Ecto neural progenitor cell (in vitro differentiated cells): ENCODE data around the gene CSTF1.
"Not testable (repeated sequence)": the region's sequence is repeated elsewhere in the genome, so short reads cannot be mapped to it uniquely, and the experiment has no call there.

ENCODE experiments used
- DNase-seq: peaks from one replicate; pipeline ENCODE4 v3.0.0-alpha.2; 2018; ENCODE audit warnings: low spot score

The CSTF1 gene

DNA sequence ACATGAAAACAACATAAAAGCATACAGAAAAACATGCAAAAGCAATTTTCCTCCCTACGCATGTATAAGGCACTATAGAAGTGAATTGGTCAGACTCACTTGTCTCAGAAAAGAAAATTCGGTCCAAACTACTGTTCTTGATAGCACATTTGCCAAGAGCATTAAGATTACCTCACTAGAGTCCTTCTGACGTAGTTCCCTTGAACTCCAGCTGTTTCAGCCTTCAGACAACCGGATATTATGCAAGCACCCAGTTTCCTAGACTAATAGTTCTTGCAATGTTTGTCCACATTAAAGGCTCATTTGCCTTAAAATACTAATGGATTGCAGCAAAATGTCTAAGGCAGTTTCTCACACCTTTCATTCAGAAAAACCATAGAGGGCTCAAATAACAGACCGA, 17.1 kb downstream of the CSTF1 start:
- no peak for DNase-seq

DNA sequence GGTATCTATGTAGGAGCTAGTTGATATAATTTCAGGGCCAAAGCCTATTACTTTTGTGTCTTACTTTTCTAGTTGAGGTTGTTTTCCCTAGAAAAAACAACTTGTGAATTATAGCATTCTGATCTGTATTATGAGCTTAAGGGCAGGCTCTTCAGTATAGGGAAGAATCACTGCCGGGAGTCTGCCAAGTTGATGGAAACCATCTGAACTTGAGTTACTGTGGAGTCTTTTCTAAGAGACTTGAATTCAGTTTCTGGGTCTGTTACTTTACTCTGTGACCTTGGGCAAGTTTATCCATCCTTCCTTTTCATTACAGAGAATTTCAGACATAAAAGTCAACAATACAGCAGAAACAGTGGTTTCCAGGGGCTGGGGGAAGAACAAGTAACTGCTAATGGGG, 17.5 kb downstream of the CSTF1 start:
- no peak for DNase-seq

- not testable (repeated sequence) for DNase-seq
Measured at GRCh38 chr20:56411287-56411686, 18.8 kb downstream of the CSTF1 start.

DNA sequence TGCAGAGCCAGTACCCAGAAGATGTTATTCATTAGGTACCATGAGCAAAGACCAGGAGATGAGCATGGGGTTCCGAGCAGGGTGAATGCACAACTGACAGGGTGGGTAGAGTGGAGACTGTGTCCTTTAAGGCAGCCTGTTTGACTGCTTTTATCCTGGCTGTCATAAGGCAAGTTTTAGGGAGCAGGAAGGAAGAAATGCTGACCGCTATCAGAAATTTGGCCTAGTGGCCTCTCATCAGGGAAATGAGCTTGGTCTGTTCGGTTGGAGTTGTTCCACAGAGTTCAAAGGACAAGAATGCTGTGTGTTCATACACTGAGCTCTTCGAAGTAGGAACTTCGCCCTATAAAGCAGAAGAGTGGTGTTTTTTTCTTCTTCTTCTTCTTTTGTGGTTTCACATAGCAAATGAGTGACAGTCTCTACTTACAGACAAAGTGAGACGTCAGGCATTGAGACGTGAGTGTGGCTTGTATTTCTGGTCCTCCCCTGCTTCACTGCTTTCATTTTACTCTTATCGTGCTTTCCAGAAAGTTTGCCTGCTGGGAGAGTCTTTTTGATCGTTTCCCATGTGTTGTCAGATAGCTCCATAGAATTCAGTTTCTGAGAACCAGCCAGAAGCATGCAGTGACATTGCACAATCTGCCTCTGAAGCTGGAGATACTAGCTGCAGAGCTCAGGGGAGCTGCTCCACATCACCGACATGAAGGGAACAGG, 19.5 kb downstream of the CSTF1 start, which contains the start of gene CASS4:
Gene CASS4, plus strand, starts transcription at position 502 of the 714 bp plus-strand sequence. Its CDS starts 199 bp downstream, at position 701.
- no peak for DNase-seq

GRCh38 chr20:56412473-56412790, 20.0 kb downstream of the CSTF1 start:
- DNase-seq: no peak

GRCh38 chr20:56412949-56413348, 20.5 kb downstream of the CSTF1 start:
- DNase-seq: no peak

GRCh38 chr20:56414842-56415765, 22.7 kb downstream of the CSTF1 start:
- no peak for DNase-seq

DNA sequence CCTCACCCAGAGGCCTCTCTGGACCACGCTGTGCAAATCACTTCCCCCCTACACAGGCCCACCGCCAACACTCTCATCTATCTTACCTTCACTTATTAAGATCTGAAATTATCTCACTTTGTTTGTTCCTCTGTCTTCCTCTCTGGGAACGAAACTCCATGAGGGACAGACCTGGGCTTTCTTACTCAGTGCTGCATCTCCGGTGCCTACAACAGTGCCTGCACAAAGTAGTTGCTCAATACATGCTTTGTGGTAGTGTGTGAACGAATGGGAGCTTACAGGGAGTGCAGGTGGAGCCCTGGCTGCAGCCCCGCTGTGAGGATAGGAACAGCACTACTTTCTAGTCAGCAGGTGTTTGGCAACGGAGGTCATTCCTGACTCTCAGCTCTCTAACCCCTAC, 25.0 kb downstream of the CSTF1 start:
- no peak for DNase-seq

DNA sequence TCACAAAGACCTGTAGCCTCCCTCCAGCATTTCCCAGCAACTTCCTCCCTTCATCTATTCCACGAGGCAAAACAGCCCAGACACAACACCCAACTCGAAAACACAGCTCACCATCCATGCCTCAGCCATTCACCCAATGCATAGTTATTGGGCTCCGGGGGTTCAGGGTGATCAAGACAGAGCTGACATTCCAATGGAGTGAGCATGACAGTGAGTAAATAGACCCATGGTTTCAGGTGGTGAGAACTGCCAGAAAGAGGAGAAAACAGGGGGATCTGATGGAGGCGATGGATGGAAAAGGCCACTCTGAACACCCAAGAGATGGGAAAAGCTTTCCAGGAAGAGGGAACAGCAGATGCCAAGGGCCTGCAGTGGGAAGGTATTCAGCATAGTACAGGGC, 25.5 kb downstream of the CSTF1 start:
- no peak for DNase-seq

GRCh38 chr20:56418385-56418861, 26.0 kb downstream of the CSTF1 start:
- DNase-seq: no peak

DNA sequence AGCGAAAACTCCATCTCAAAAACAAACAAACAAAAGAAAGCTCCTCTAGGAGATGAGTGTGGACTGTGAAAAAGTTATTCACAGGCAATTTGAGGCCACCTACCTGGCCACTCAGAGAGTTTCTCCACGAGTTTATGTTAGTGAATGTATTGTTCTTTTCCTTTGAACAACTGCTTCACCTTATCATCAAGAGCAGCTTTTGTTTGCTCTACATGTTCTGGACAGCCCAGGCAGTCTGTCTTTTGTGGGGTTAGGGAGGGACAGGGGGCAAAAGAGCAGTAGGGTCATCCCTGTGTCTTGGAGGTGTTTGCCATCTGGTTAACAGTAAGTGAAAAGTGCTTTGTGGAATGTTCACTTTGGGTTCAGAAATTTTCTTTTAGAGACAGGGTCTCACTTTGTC, 27.6 kb downstream of the CSTF1 start:
- no peak for DNase-seq

DNA sequence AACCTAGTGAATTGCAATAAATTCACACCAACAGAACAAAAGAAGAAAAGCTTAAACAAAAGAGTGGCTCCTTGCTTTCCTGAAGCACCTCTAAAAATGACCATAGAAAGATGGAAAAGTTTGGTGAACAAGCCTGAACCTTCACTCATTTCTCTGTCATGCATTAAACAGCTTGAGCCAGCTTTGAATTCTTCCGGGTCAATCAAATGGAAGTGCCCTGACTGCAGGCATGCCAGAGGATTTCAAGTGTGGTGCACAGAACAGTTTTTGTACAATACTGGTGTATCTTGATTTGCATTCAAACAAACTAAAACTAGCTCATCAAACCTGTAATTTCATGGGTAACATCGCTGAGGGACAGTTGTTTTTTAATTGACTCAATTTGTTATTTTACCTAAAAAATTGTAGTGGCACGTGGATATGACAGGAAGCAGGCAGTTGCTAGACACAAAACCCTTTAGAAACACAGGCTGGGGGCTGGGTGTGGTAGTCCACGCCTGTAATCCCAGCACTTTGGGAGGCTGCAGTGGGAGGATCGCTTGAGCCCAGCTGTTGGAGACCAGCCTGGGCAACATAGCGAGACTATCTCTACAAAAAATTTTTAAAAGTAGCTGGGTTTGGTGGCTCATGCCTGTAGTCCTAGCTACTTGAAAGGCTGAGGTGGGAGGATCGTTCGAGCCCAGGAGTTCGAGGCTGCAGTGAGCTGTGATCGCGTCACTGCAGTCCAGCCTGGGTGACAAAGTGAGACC, 28.7 kb downstream of the CSTF1 start:
- DNase-seq: no peak

DNA sequence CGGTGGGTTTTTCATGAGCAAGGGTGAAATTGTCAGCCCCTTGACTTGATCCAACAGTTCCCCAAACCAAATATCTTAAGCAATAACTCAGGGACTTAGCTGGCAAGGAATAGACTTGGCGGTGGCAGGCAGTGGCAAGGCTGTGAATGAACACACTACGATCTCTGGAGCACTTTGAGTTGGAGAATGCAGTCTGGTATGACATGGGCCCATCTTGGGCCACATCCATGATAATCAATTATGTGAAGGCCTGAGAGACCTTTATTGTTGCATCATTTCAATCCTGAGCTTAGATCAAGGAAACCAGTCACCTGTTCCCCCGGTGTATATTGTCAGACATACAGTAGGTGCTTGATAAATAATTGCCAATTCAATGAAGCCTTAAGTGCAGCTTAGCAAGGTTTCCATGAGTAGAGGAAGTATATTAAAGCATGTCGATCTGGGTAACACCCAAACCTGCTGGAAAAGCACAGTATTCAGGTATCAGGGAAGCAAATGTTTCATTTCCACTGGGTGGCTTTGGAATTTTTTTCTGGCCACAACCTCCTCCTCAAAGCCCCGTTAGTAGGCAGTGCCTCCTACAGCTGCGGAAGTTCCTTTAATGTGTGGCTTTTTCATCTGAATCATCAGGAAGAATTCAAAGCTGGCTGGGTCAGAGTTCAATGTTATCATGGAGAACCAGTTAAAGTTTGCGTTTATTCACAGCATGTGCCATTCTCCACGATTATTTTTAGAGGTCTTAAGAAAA, 29.8 kb downstream of the CSTF1 start:
- no peak for DNase-seq

DNA sequence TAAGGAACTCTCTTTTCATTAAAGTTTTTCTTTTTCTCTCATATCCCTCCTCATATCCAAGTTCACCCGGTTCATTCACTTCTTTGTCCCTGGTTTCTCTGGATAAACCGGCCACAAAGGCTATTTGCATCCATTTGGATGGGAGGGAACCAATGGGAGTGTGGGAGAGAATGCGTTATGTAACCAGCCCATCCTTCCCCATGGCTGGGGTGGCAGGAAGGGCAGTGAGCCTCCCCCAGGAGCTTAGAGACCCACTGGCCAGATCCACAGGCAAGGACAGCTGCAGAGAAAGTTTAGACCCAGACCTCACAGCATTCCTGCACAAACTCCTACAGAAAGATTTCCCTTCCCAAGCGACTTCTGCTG, 30.4 kb downstream of the CSTF1 start:
- no peak for DNase-seq

DNA sequence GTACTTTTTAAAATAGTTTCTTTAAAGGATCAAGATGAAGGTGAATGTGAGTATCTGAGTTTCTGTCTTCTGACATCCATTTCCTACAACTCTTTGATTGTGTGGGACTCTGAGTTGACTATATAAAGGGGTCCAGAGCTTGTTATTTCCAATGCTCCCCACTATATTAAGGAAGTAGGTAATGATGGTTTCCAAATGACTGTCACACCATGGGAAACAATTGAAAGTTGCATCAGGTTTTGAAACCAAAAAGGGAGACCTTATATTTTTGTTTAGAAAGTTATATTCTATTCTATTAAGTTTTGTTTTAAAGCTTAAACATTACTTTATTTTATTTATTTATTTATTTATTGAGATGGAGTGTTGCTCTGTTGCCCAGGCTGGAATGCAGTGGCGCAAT, 30.8 kb downstream of the CSTF1 start:
- DNase-seq: no peak

DNA sequence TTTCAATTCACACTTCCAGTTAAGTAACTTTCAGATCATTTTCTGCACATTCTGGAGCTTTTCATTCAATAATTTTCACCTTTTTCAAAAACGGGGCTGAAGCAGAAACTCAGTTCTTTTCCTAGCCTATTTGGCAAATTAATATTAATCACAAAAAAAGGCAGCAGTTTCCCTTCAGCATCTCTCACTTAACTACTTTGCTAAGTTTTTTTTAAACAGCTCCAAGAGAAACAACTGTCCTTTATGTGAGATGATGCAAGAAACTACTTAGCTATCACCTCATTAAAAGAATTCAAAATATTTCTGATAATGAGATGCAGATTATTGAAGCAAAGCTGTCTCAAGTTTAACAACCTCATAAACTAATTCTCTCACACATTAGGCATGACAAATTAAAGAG, 31.4 kb downstream of the CSTF1 start:
- no peak for DNase-seq

- DNase-seq: peak; percentile 12
Measured at GRCh38 chr20:56424931-56425330, 32.5 kb downstream of the CSTF1 start.

DNA sequence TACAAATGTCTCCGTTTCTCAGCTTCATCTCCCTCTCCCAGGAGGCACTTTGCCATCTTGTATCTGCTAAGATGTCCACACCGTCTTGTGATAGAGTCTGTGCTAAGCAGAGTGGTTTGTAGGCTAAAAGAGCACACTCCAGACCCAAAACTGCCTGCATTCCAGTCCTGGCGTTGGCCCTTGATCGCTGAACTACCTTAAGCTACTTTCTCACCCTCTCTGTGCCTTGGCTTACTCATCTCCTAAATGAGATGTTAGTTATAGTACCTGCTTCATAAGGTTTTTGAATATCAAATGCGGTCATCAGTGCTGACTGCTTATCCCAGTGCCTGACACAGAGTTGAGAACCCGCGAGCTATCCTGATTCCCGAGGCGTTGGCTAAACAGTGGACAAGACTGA, 33.6 kb downstream of the CSTF1 start:
- DNase-seq: peak; percentile 21

DNA sequence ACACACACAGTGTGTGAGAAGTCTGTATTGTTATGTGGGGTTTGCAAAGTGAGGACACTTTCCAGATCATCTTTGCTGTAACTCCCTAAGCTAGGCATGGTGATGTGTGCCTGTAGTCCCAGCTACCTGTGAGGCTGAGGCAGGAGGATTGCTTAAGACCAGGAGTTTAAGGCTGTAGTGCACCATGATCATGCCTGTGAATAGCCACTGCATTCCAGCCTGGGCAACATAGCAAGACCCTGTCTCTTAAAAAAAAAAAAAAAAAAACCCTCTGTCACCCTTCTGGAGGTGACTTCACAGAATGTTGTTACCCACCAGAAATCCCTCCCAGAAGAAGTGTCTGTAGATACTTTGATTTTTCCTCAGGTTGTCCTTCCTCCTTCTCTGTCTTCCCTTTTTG, 34.5 kb downstream of the CSTF1 start:
- DNase-seq: no peak

- no peak for DNase-seq
Measured at GRCh38 chr20:56427797-56428196, 35.4 kb downstream of the CSTF1 start.

DNA sequence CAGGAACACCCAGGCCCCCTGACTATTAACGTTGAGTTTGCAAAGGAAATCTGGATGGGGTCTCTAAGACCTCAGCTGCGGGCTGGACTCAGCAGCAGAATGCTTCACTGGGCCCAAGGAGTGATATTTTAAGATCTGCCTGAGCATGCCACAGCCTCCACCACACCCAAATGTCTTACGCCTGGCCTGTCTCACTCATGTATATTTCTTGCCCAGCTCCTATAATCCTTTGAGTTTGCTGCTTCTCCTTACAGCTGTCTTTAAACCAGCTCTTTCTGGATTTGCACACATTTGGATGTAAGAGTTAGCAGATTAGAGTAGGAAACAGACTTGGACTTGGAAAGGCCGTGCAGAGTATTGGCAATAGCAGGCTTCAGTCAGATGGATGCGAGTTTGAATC, 36.0 kb downstream of the CSTF1 start:
- DNase-seq: peak; percentile 18

GRCh38 chr20:56428881-56429280, 36.4 kb downstream of the CSTF1 start:
- peak; percentile 36 for DNase-seq
